Bronchial epithelial cell (primary cell): ENCODE results near the gene DPYSL5. TPM values are rescaled to one million over a fixed set of nuclear protein-coding genes. Genes with fewer than 3 reads are reported as not detected.

ENCODE experiments used
- DNase-seq: peaks from one replicate; pipeline ENCODE4 v3.0.0-alpha.2; 2010; ENCODE audit warnings: low read depth
- FAIRE-seq: peaks from 2 replicates; lab custom pipeline; 2011; peaks lifted over from hg19 to GRCh38; lab: Jason Lieb, UNC
- H3K27me3 ChIP-seq: 2 replicates; pipeline ENCODE4 v1.5.1; 2011; ENCODE audit warnings: low read length; ENCODE audit not compliant: control insufficient read depth, insufficient read depth
- H3K36me3 ChIP-seq: 2 replicates; pipeline ENCODE4 v1.5.1; 2011; ENCODE audit warnings: low read length; ENCODE audit not compliant: control insufficient read depth, insufficient read depth
- H3K4me3 ChIP-seq: 2 replicates; pipeline ENCODE4 v1.5.1; 2011; ENCODE audit warnings: mild to moderate bottlenecking, low read depth, low read length, control low read depth
- total RNA-seq: library from RNA; depleted of rRNA; stranded (reverse); fragments of >200 nt; gene quantifications from 2 replicates; pipeline ENCODE4 v1.2.1, GENCODE V29; 2014
- TF ChIP-seq, protein P1 (sequence below): IDR thresholded peaks from 2 replicates; pipeline ENCODE4 v1.5.1; 2011; ENCODE audit warnings: mild to moderate bottlenecking, moderate library complexity, low read length, control low read depth, inconsistent platforms; ENCODE audit not compliant: insufficient read depth, severe bottlenecking

DPYSL5 gene
- total RNA-seq, 1 donor from 2014 or later: not detected

DNA sequence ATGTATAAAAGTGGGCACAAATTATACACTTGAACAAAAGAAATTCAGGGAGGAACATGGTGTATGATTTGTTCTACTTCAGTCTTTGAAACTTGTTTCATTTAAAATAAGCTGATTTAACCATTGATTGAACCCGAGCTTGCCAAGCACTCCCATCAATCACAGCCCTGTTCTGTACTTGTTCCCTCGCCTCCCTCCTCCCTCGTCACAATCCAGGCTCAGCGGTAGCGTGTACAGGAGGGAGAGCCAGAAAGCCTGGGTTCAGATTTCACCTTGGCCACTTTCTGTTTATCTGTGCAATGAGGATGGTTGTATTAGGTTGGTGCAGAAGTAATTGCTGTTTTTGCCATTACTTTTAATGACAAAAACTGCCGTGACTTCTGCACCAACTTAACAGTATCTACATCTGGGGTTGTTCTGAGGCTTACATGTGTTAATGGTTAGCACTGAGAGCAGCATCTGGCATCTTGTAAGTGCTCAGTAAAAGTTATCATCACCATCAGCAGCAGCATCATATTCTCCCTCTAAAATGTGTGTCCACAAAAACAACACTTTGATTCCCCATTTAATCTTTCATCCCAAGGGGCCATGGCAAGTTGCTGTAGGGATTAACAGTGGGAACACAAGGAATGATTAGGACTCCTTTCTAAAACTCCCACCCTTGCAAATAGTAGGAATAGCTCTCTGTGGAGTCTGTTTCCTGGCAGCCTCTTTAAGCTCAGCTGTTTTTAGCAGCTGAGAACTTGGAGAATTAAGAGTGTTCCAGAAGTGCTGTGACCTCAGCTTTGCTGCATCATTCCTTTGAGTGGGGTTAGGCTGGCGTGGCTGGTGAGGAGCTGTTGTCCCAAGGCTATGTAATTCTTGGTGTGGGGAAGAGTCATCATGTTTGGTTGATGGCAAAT is 4.7 kb downstream of the DPYSL5 start:
- no peak for FAIRE-seq
- DNase-seq: no peak
- Histone ChIP-seq H3K36me3 (no peaks in the 10 kb centered on the region), H3K27me3 (peaks cover 31% of the 10 kb centered on the region), H3K4me3 (no peak overlapping the region)
- TF ChIP-seq, protein P1, sequence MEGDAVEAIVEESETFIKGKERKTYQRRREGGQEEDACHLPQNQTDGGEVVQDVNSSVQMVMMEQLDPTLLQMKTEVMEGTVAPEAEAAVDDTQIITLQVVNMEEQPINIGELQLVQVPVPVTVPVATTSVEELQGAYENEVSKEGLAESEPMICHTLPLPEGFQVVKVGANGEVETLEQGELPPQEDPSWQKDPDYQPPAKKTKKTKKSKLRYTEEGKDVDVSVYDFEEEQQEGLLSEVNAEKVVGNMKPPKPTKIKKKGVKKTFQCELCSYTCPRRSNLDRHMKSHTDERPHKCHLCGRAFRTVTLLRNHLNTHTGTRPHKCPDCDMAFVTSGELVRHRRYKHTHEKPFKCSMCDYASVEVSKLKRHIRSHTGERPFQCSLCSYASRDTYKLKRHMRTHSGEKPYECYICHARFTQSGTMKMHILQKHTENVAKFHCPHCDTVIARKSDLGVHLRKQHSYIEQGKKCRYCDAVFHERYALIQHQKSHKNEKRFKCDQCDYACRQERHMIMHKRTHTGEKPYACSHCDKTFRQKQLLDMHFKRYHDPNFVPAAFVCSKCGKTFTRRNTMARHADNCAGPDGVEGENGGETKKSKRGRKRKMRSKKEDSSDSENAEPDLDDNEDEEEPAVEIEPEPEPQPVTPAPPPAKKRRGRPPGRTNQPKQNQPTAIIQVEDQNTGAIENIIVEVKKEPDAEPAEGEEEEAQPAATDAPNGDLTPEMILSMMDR: no peak

- FAIRE-seq (no peak), DNase-seq (no peak)
- Histone ChIP-seq H3K27me3 (peaks cover 22% of the 10 kb centered on the region), H3K4me3 (no peak overlapping the region), H3K36me3 (no peaks in the 10 kb centered on the region)
- TF ChIP-seq, protein P1: no peak
These were observed 5.8 kb downstream of the DPYSL5 start for GRCh38 chr2:26853751-26854150.

- H3K27me3 ChIP-seq: peaks cover 16% of the 10 kb centered on the region
- FAIRE-seq: no peak
These were observed 6.4 kb downstream of the DPYSL5 start for GRCh38 chr2:26854283-26854827.

GRCh38 chr2:26855466-26855865 is 7.5 kb downstream of the DPYSL5 start:
- FAIRE-seq (no peak), DNase-seq (no peak)
- Histone ChIP-seq H3K4me3 (no peak overlapping the region), H3K36me3 (no peaks in the 10 kb centered on the region), H3K27me3 (peaks cover 7% of the 10 kb centered on the region)
- TF ChIP-seq, protein P1: no peak

More at GRCh38 chr2:26854283-26854827, 6.4 kb downstream of the DPYSL5 start:
- Histone ChIP-seq H3K36me3 (no peaks in the 10 kb centered on the region), H3K4me3 (no peak overlapping the region)
- TF ChIP-seq, protein P1: no peak
- DNase-seq: no peak

DNA sequence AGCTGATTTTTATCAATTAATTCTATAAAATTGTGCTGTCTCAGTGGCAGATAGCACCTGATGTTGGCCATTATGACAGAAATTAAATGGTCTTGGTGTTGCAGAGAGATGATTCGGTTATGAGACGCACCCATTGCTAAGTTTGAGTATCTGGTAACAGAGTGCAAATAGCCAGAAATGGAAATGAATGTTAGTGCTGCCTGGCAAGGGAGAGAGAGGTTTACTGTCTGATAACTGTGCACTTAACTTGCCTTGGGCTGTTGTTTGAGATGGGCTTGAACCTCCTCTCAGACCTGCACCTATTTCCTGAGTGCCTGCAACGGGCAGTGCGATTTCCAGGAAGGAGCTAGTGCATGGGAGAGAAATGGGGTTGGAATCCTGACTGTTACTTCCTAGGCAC is 11.7 kb downstream of the DPYSL5 start:
- no peak for FAIRE-seq
- no peaks in the 10 kb centered on the region for H3K27me3 ChIP-seq
- TF ChIP-seq, protein P1: no peak
- no peak for DNase-seq
- no peaks in the 10 kb centered on the region for H3K36me3 ChIP-seq
- H3K4me3 ChIP-seq: no peak overlapping the region
